ENCODE data around the gene KCNC1. TPM values are rescaled to one million over a fixed set of nuclear protein-coding genes. Genes with fewer than 3 reads are reported as not detected.

KCNC1 gene
- total and polyA plus RNA-seq, 4 experiments from 2014 or later: 0.23 TPM; not detected in 3

DNA sequence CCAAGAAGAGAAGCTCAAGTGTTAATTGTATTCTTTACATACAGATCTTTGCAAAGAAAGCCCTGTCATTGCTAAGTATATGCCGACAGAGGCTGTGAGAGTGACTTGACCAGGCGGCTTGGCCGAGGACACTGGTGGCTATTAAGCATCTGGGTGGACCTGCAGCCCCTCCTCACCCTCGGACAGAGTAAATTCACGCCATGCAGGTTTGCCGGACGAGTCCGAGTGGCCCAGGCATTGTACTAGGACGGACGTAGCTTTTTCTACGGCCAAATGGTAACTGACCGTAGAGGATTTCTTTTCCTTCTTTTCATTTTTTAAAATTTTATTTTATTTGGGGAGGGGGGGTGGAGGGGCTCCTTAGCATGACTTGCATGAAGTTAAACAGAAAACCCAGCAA, 47.0 kb downstream of the KCNC1 start:
- intact Hi-C loops (cut with micrococcal nuclease): no loop called here
- no peaks in the 10 kb centered on the region for H3K4me1 Mint-ChIP-seq

GRCh38 chr11:17782145-17782544, 47.6 kb downstream of the KCNC1 start:
- CTCF ChIA-PET (ENCODE audit: partially characterized antibody): no interaction called here
- Mint-ChIP-seq H3K27ac (no peak overlapping the region), H3K36me3 (peaks cover 2 to 8% of the 10 kb centered on the region in 2 donors), H3K4me1 (no peaks in the 10 kb centered on the region), H3K4me3 (no peak overlapping the region), H3K9me3 (no peaks in the 10 kb centered on the region), H3K27me3 (no peaks in the 10 kb centered on the region)
- no peaks in the 10 kb centered on the region for H3K36me3 ChIP-seq (ENCODE audit: insufficient read depth, low read length)
- no peaks in the 10 kb centered on the region for H3K9me3 ChIP-seq (ENCODE audit: control insufficient read depth in 1 of 2, low read length in 2 of 2)
- H3K4me3 ChIP-seq (ENCODE audit: low read length in 2 of 2): no peak overlapping the region
- intact Hi-C loops (cut with micrococcal nuclease): no loop called here
- POLR2A ChIA-PET (ENCODE audit: partially characterized antibody): no interaction called here
- H3K27ac ChIP-seq (ENCODE audit: low read depth, low read length): no peak overlapping the region
- H3K4me1 ChIP-seq (ENCODE audit: insufficient read depth, low read length): no peaks in the 10 kb centered on the region
- H3K27me3 ChIP-seq (ENCODE audit: insufficient read depth, low read length): no peaks in the 10 kb centered on the region
- DNase-seq: no peak

More for the DNA sequence above, 47.0 kb downstream of the KCNC1 start:
- POLR2A ChIA-PET (ENCODE audit: partially characterized antibody): no interaction called here
- H3K27ac Mint-ChIP-seq: no peak overlapping the region
- DNase-seq: no peak
- no peaks in the 10 kb centered on the region for H3K27me3 ChIP-seq (ENCODE audit: insufficient read depth, low read length)
- H3K9me3 Mint-ChIP-seq: no peaks in the 10 kb centered on the region
- peaks cover 1 to 8% of the 10 kb centered on the region in 2 donors for H3K36me3 Mint-ChIP-seq
- no peaks in the 10 kb centered on the region for H3K27me3 Mint-ChIP-seq
- no peak overlapping the region for H3K4me3 Mint-ChIP-seq
- H3K4me1 ChIP-seq (ENCODE audit: insufficient read depth, low read length): no peaks in the 10 kb centered on the region
- H3K36me3 ChIP-seq (ENCODE audit: insufficient read depth, low read length): no peaks in the 10 kb centered on the region
- CTCF ChIA-PET (ENCODE audit: partially characterized antibody): no interaction called here
- H3K27ac ChIP-seq (ENCODE audit: low read depth, low read length): no peak overlapping the region
- no peaks in the 10 kb centered on the region for H3K9me3 ChIP-seq (ENCODE audit: control insufficient read depth in 1 of 2, low read length in 2 of 2)
- no peak overlapping the region for H3K4me3 ChIP-seq (ENCODE audit: low read length in 2 of 2)

DNA sequence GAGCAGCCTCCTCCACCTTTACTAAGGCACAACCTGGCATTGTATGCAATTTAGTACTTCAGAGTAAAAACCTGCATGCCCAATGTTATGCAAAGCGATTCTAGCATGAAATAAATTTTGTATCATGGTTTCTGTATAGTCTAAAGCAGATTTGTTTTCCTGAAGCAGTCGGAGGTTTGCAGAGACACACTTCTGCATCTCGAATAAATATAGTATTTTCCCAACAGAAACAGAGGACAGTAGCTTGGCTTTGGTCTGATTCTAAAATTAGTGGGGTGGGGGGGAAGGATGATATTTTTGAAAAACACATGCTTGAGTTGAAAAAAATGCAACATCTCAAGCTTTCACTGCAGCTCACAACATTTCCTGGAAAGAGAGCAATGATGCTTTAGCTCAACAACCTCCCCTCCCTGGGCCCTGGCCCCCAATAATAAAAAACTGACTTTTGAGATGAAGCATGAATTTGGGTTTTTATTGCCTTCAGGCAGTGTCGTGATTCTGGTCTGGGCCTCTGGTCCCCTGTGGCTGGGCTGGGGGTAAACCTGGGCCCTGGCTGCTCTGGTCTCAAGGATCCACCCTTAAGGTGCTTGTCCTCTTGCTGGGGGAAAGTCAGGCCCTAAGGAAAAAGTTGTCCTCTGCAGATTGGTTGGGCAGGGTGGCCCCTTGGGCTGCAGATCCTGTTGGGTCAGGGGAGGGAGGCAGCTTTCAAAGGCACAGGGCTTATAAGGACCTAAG, 48.2 kb downstream of the KCNC1 start:
- H3K9me3 ChIP-seq (ENCODE audit: control insufficient read depth in 1 of 2, low read length in 2 of 2): no peaks in the 10 kb centered on the region
- H3K27me3 Mint-ChIP-seq: no peaks in the 10 kb centered on the region
- no peaks in the 10 kb centered on the region for H3K27me3 ChIP-seq (ENCODE audit: insufficient read depth, low read length)
- no peak for DNase-seq
- H3K27ac ChIP-seq (ENCODE audit: low read depth, low read length): no peak overlapping the region
- peaks cover 0 to 3% (median 0%) of the 10 kb centered on the region in 8 donors for H3K9me3 Mint-ChIP-seq
- intact Hi-C loops (cut with micrococcal nuclease): no loop called here
- ChIA-PET CTCF (ENCODE audit: partially characterized antibody) (no interaction called here), POLR2A (ENCODE audit: partially characterized antibody) (no interaction called here)
- H3K27ac Mint-ChIP-seq: no peak overlapping the region
- H3K36me3 Mint-ChIP-seq: peaks cover 7 to 13% of the 10 kb centered on the region in 2 donors
- no peaks in the 10 kb centered on the region for H3K4me1 ChIP-seq (ENCODE audit: insufficient read depth, low read length)
- H3K4me1 Mint-ChIP-seq: no peaks in the 10 kb centered on the region
- H3K4me3 Mint-ChIP-seq: no peak overlapping the region
- H3K4me3 ChIP-seq (ENCODE audit: low read length in 2 of 2): no peak overlapping the region
- no peaks in the 10 kb centered on the region for H3K36me3 ChIP-seq (ENCODE audit: insufficient read depth, low read length)

DNA sequence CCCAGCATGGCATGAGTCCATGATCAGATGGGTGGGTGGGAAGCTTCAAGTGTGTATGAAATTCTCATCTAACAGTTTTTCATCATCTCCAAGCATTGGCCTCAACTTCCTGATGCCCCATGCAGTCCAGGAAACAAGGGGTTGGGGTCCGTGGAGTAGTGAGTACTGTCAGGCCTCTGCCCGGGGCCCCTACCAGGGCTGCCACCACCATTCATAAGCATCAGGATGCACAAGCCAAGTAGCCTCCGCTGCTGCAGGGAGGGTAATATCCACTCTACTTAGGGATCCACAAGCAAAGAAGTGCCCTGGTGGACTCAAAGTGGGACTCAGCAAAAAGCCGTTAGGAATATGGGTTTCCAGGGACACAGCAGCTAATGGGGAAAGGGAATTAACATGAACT, 49.3 kb downstream of the KCNC1 start:
- H3K27ac ChIP-seq (ENCODE audit: low read depth, low read length): no peak overlapping the region
- intact Hi-C loops (cut with micrococcal nuclease): no loop called here
- DNase-seq: no peak
- no peaks in the 10 kb centered on the region for H3K27me3 ChIP-seq (ENCODE audit: insufficient read depth, low read length)
- Mint-ChIP-seq H3K27me3 (no peaks in the 10 kb centered on the region), H3K4me3 (no peak overlapping the region), H3K27ac (no peak overlapping the region), H3K4me1 (no peaks in the 10 kb centered on the region), H3K9me3 (peaks cover 0 to 3% (median 0%) of the 10 kb centered on the region in 8 donors), H3K36me3 (peaks cover 12 to 24% of the 10 kb centered on the region in 2 donors)
- no peaks in the 10 kb centered on the region for H3K4me1 ChIP-seq (ENCODE audit: insufficient read depth, low read length)
- ChIA-PET POLR2A (ENCODE audit: partially characterized antibody) (no interaction called here), CTCF (ENCODE audit: partially characterized antibody) (no interaction called here)
- no peak overlapping the region for H3K4me3 ChIP-seq (ENCODE audit: low read length in 2 of 2)
- H3K9me3 ChIP-seq (ENCODE audit: control insufficient read depth in 1 of 2, low read length in 2 of 2): no peaks in the 10 kb centered on the region
- no peaks in the 10 kb centered on the region for H3K36me3 ChIP-seq (ENCODE audit: insufficient read depth, low read length)

GRCh38 chr11:17786824-17787525, 52.4 kb downstream of the KCNC1 start:
- Mint-ChIP-seq H3K27me3 (no peaks in the 10 kb centered on the region), H3K27ac (no peak overlapping the region), H3K4me3 (no peak overlapping the region), H3K36me3 (peaks cover 14 to 38% of the 10 kb centered on the region in 2 donors), H3K4me1 (no peaks in the 10 kb centered on the region), H3K9me3 (peaks cover 0 to 3% (median 0%) of the 10 kb centered on the region in 8 donors)
- Histone ChIP-seq H3K36me3 (ENCODE audit: insufficient read depth, low read length) (no peaks in the 10 kb centered on the region), H3K27me3 (ENCODE audit: insufficient read depth, low read length) (no peaks in the 10 kb centered on the region), H3K4me3 (ENCODE audit: low read length in 2 of 2) (no peak overlapping the region), H3K9me3 (ENCODE audit: control insufficient read depth in 1 of 2, low read length in 2 of 2) (no peaks in the 10 kb centered on the region), H3K4me1 (ENCODE audit: insufficient read depth, low read length) (no peaks in the 10 kb centered on the region), H3K27ac (ENCODE audit: low read depth, low read length) (no peak overlapping the region)
- ChIA-PET POLR2A (ENCODE audit: partially characterized antibody) (no interaction called here), CTCF (ENCODE audit: partially characterized antibody) (no interaction called here)
- intact Hi-C loops (cut with micrococcal nuclease): no loop called here
- DNase-seq: no peak

GRCh38 chr11:17788084-17788483, 53.5 kb downstream of the KCNC1 start:
- H3K4me3 Mint-ChIP-seq: no peak overlapping the region
- no peaks in the 10 kb centered on the region for H3K4me1 Mint-ChIP-seq
- CTCF ChIA-PET (ENCODE audit: partially characterized antibody): no interaction called here
- Histone ChIP-seq H3K9me3 (ENCODE audit: control insufficient read depth in 1 of 2, low read length in 2 of 2) (no peaks in the 10 kb centered on the region), H3K27ac (ENCODE audit: low read depth, low read length) (no peak overlapping the region), H3K4me1 (ENCODE audit: insufficient read depth, low read length) (no peaks in the 10 kb centered on the region), H3K36me3 (ENCODE audit: insufficient read depth, low read length) (no peaks in the 10 kb centered on the region), H3K4me3 (ENCODE audit: low read length in 2 of 2) (no peak overlapping the region), H3K27me3 (ENCODE audit: insufficient read depth, low read length) (no peaks in the 10 kb centered on the region)
- intact Hi-C loops (cut with micrococcal nuclease): no loop called here
- DNase-seq: no peak
- H3K9me3 Mint-ChIP-seq: peaks cover 0 to 3% (median 0%) of the 10 kb centered on the region in 8 donors
- POLR2A ChIA-PET (ENCODE audit: partially characterized antibody): no interaction called here
- no peaks in the 10 kb centered on the region for H3K27me3 Mint-ChIP-seq
- peaks cover 14 to 38% of the 10 kb centered on the region in 2 donors for H3K36me3 Mint-ChIP-seq
- peak overlapping the region in 2 of 7 donors; percentile 22 to 32 for H3K27ac Mint-ChIP-seq

GRCh38 chr11:17790453-17790852, 55.9 kb downstream of the KCNC1 start:
- no peaks in the 10 kb centered on the region for H3K4me1 ChIP-seq (ENCODE audit: insufficient read depth, low read length)
- H3K27ac ChIP-seq (ENCODE audit: low read depth, low read length): no peak overlapping the region
- Mint-ChIP-seq H3K4me3 (no peak overlapping the region), H3K27me3 (no peaks in the 10 kb centered on the region), H3K36me3 (peaks cover 15 to 34% of the 10 kb centered on the region in 2 donors), H3K4me1 (no peaks in the 10 kb centered on the region), H3K9me3 (peaks cover 0 to 3% (median 0%) of the 10 kb centered on the region in 8 donors), H3K27ac (no peak overlapping the region)
- no peak for DNase-seq
- ChIA-PET POLR2A (ENCODE audit: partially characterized antibody) (no interaction called here), CTCF (ENCODE audit: partially characterized antibody) (no interaction called here)
- H3K27me3 ChIP-seq (ENCODE audit: insufficient read depth, low read length): no peaks in the 10 kb centered on the region
- no peaks in the 10 kb centered on the region for H3K36me3 ChIP-seq (ENCODE audit: insufficient read depth, low read length)
- no peak overlapping the region for H3K4me3 ChIP-seq (ENCODE audit: low read length in 2 of 2)
- no peaks in the 10 kb centered on the region for H3K9me3 ChIP-seq (ENCODE audit: control insufficient read depth in 1 of 2, low read length in 2 of 2)
- intact Hi-C loops (cut with micrococcal nuclease): no loop called here

Measured in CD4-positive, alpha-beta memory T cell (primary cell).